Activated B cell treated with CpG ODN at 0.5 μM for 24 hours (primary cell): ENCODE data around the gene FSD1. TPM values are rescaled to one million over a fixed set of nuclear protein-coding genes. Genes with fewer than 3 reads are reported as not detected.
A peak's percentile ranks its signal among the peaks of the same experiment; 100 is the strongest.

Experiments
- ATAC-seq: fragments of 200-7000 bp; cut with Tn5 transposase; one replicate; pipeline ENCODE4 v1.10.0; 2021; ENCODE audit warnings: low read depth, mild to moderate bottlenecking, moderate library complexity
- CTCF ChIA-PET: fragments of 350-600 bp; sonication (Branson Sonifier 250); formaldehyde crosslinking; loops from one replicate; lab custom pipeline; 2021; ENCODE audit warnings: antibody characterized with exemption; lab: Charles Lee
- POLR2A ChIA-PET: fragments of 350-600 bp; sonication (Branson Sonifier 250); formaldehyde crosslinking; loops from one replicate; lab custom pipeline; 2021; ENCODE audit warnings: antibody characterized with exemption; lab: Charles Lee
- DNase-seq: peaks from one replicate; pipeline ENCODE4 v3.0.0; 2022
- H3K27ac Mint-ChIP-seq: one replicate; pipeline ENCODE4 v1.8.0; 2020; ENCODE audit warnings: mixed read lengths
- H3K27me3 Mint-ChIP-seq: one replicate; pipeline ENCODE4 v1.8.0; 2021; ENCODE audit warnings: mixed read lengths
- H3K36me3 Mint-ChIP-seq: one replicate; pipeline ENCODE4 v1.8.0; 2021; ENCODE audit warnings: low read depth, mixed read lengths
- H3K4me1 Mint-ChIP-seq: one replicate; pipeline ENCODE4 v1.8.0; 2021; ENCODE audit warnings: mixed read lengths
- H3K4me3 Mint-ChIP-seq: one replicate; pipeline ENCODE4 v1.8.0; 2020; ENCODE audit warnings: mild to moderate bottlenecking, mixed read lengths
- H3K9me3 Mint-ChIP-seq: one replicate; pipeline ENCODE4 v1.8.0; 2020; ENCODE audit warnings: mixed read lengths
- intact Hi-C: fragments of 100-400 bp; cut with micrococcal nuclease; formaldehyde crosslinking; loops from one replicate; pipeline ENCODE4 v1.15.1; 2024
- total RNA-seq: library from RNA; stranded (reverse); gene quantifications from 2 replicates; pipeline ENCODE4 v1.2.3, GENCODE V29; 2022
- TF ChIP-seq, protein P1 (sequence below): fragments of 200-600 bp; IDR thresholded peaks from one replicate; pipeline ENCODE4 v1.8.0; 2022; ENCODE audit warnings: antibody characterized with exemption, mild to moderate bottlenecking

FSD1 gene
- total RNA-seq, 1 donor from 2014 or later, result 2.6 TPM

DNA sequence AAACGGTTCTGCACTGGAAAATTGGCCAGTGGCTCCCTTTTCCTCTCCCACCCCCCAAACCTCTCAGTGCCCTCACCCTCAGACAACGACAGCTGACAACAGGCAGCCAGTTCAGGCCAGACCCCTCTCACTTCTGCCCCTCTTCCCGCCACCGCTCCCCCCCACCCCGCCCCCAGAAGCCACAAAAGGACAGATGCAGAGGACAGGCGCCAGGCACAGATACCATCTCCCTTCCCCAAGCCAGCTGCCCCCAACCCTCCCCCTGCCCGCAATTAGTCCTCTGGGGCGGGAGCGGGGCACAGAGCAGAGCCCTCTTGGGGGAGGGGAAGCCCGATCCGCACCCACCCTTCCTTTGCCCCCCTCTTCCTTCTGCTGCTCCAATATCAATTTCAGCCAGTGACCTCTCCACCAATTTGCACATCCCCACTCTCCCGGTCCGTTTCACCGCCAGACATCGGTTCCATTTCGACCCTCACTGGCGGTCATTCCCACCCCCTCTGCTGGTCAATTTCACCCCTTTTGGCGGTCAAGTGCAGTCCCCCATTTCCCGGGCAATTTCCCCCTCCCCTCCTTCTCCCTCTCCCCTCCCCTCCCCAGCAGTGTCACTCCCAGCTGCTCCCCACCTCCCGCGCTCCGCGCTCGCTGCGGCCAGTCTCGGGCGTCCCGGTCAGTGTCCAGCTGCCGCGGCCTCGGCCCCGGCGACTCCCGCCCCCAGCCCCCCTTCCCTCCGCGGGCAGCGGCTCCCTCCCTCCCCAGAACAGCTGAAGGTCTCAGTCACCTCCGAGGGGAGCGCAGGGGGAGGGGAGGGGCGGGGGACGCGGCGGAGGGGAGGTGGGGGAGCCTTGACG, 25.8 kb upstream of the FSD1 start, which contains the start of gene SHD:
Gene SHD, plus strand, starts transcription at position 848 of the 848 bp plus-strand sequence. CDS start 798 bp downstream, outside the sequence.
- H3K27ac Mint-ChIP-seq, result no peak within 1 kb of the TSS
- intact Hi-C loops, result no loop called here
- H3K36me3 Mint-ChIP-seq, result no peaks in the 10 kb centered on the region
- ChIA-PET POLR2A (interaction anchor here (0.7 kb wide), 1 partner anchor 11 kb away, joined by 3 read pairs; no protein-coding TSS in a partner anchor), CTCF (interaction anchor here (1.7 kb wide), 1 partner anchor 12 kb away, joined by 7 read pairs; no protein-coding TSS in a partner anchor)
- TF ChIP-seq, protein P1, sequence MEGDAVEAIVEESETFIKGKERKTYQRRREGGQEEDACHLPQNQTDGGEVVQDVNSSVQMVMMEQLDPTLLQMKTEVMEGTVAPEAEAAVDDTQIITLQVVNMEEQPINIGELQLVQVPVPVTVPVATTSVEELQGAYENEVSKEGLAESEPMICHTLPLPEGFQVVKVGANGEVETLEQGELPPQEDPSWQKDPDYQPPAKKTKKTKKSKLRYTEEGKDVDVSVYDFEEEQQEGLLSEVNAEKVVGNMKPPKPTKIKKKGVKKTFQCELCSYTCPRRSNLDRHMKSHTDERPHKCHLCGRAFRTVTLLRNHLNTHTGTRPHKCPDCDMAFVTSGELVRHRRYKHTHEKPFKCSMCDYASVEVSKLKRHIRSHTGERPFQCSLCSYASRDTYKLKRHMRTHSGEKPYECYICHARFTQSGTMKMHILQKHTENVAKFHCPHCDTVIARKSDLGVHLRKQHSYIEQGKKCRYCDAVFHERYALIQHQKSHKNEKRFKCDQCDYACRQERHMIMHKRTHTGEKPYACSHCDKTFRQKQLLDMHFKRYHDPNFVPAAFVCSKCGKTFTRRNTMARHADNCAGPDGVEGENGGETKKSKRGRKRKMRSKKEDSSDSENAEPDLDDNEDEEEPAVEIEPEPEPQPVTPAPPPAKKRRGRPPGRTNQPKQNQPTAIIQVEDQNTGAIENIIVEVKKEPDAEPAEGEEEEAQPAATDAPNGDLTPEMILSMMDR, result no peak
- peak within 1 kb of the TSS; percentile 32 for H3K4me3 Mint-ChIP-seq
- peaks cover 4% of the 10 kb centered on the region for H3K4me1 Mint-ChIP-seq
- DNase-seq (no peak), ATAC-seq (no peak)
- H3K9me3 Mint-ChIP-seq, result no peaks in the 10 kb centered on the region
- H3K27me3 Mint-ChIP-seq, result peaks cover 31% of the 10 kb centered on the region

GRCh38 chr19:4279267-4279529, 25.2 kb upstream of the FSD1 start:
- no peaks in the 10 kb centered on the region for H3K36me3 Mint-ChIP-seq
- TF ChIP-seq, protein P1, result no peak
- DNase-seq, result no peak
- POLR2A ChIA-PET, result no interaction called here
- H3K27ac Mint-ChIP-seq, result no peak overlapping the region
- H3K4me1 Mint-ChIP-seq, result peaks cover 4% of the 10 kb centered on the region
- H3K27me3 Mint-ChIP-seq, result peaks cover 31% of the 10 kb centered on the region
- intact Hi-C loops, result no loop called here
- CTCF ChIA-PET, result no interaction called here
- H3K9me3 Mint-ChIP-seq, result no peaks in the 10 kb centered on the region
- ATAC-seq, result no peak
- H3K4me3 Mint-ChIP-seq, result no peak overlapping the region

GRCh38 chr19:4279530-4280422, 24.6 kb upstream of the FSD1 start:
- intact Hi-C loops, result no loop called here
- Mint-ChIP-seq H3K9me3 (no peaks in the 10 kb centered on the region), H3K36me3 (no peaks in the 10 kb centered on the region), H3K27me3 (peaks cover 31% of the 10 kb centered on the region), H3K4me3 (peak overlapping the region; percentile 32), H3K4me1 (peaks cover 4% of the 10 kb centered on the region), H3K27ac (no peak overlapping the region)
- TF ChIP-seq, protein P1, result no peak
- POLR2A ChIA-PET, result no interaction called here
- ATAC-seq (no peak), DNase-seq (no peak)
- CTCF ChIA-PET, result no interaction called here

DNA sequence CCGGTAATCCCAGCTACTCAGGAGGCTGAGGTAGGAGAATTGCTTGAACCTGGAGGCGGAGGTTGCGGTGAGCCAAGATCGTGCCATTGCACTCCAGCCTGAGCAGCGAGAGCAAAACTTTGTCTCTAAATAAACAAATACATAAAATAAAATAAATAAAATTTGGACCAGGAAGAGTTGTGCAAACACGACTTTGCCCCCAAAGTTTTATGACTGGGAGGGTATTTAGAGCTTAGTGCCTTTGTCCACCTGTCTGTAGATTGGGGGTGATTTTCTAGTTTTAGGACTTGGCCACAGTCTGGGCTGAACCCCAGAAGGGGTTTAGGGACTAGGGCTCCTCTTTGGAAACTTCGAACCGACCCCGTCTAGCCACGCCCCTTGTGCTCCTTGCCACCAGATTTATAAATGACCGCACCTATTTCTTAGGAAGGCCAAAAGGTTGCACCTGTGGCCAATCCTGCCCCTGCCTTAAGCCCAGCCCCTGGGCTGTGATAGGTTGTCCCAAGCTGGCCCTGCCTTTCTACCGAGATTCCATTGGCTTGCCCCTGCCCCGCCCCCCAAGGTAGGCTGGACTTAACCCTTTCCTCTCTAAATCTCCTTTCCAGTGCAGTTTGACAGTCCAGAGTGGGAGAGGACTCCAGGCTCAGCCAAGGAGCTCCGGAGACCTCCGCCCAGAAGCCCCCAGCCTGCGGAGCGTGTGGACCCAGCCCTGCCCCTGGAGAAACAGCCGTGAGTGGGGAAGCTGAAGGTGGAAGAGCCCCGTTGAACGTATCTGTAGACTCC, 20.0 kb upstream of the FSD1 start:
- peaks cover 26% of the 10 kb centered on the region for H3K27me3 Mint-ChIP-seq
- ChIA-PET CTCF (no interaction called here), POLR2A (no interaction called here)

More for the DNA sequence above, 20.0 kb upstream of the FSD1 start:
- H3K4me3 Mint-ChIP-seq, result no peak overlapping the region
- DNase-seq (no peak), ATAC-seq (no peak)
- no peaks in the 10 kb centered on the region for H3K9me3 Mint-ChIP-seq
- TF ChIP-seq, protein P1, result no peak
- no peaks in the 10 kb centered on the region for H3K36me3 Mint-ChIP-seq
- H3K4me1 Mint-ChIP-seq, result peaks cover 2% of the 10 kb centered on the region
- H3K27ac Mint-ChIP-seq, result no peak overlapping the region
- intact Hi-C loops, result no loop called here
